Prostate gland (tissue), 2 donors: ENCODE measurements around the gene FERMT3.

Experiments used
- POLR2A ChIP-seq: fragments of 450-650 bp; IDR thresholded peaks from one replicate; pipeline ENCODE4 v1.6.1; 2016; ENCODE audit warnings: antibody characterized with exemption, mild to moderate bottlenecking
- POLR2AphosphoS5 ChIP-seq: sonication (generic); formaldehyde crosslinking; IDR thresholded peaks from one replicate; pipeline ENCODE4 v1.6.1; 2017; ENCODE audit warnings: antibody characterized with exemption
- TF ChIP-seq, protein P1 (sequence below), 4 experiments: fragments of 200-600 bp in 2 of 4; fragments of 450-650 bp in 2 of 4; sonication (generic) in 2 of 4; IDR thresholded peaks; 1 replicate in 3 of 4; 2 replicates in 1 of 4; pipeline ENCODE4 v1.5.1; 2016 to 2019; ENCODE audit warnings: antibody characterized with exemption in 4 of 4, mild to moderate bottlenecking in 2 of 4, moderate library complexity in 2 of 4

DNA sequence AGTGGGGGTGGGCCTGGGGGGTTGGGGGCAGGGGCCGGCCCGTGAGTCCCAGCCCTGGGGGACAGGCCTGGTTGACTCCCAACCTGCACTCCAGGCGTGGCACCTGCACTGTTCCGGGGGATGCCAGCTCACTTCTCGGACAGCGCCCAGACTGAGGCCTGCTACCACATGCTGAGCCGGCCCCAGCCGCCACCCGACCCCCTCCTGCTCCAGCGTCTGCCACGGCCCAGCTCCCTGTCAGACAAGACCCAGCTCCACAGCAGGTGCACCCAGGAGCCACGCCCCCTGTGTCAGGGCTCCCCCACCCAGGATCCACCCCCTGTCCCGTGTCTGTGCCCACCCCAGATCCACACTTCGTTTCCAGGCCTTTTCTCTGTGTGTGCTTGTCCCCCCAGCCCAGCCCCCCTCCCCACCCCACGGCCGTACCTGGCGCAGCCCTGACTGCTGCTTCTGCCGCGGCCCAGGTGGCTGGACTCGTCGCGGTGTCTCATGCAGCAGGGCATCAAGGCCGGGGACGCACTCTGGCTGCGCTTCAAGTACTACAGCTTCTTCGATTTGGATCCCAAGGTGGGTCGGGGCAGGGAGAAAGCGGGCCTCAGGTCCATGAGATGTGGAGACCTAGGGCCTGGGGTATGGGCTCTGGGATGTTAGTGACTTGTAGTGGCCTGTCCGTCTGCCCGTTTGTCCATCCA lies 4.8 kb downstream of the FERMT3 start:
- TF ChIP-seq, protein P1, sequence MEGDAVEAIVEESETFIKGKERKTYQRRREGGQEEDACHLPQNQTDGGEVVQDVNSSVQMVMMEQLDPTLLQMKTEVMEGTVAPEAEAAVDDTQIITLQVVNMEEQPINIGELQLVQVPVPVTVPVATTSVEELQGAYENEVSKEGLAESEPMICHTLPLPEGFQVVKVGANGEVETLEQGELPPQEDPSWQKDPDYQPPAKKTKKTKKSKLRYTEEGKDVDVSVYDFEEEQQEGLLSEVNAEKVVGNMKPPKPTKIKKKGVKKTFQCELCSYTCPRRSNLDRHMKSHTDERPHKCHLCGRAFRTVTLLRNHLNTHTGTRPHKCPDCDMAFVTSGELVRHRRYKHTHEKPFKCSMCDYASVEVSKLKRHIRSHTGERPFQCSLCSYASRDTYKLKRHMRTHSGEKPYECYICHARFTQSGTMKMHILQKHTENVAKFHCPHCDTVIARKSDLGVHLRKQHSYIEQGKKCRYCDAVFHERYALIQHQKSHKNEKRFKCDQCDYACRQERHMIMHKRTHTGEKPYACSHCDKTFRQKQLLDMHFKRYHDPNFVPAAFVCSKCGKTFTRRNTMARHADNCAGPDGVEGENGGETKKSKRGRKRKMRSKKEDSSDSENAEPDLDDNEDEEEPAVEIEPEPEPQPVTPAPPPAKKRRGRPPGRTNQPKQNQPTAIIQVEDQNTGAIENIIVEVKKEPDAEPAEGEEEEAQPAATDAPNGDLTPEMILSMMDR (IDR thresholded peaks at IDR 0.05), result no peak
- TF ChIP-seq POLR2AphosphoS5, result no peak
- TF ChIP-seq POLR2A, result no peak
